DOHH2 (cell line): ENCODE measurements around the gene RPS6KL1.

ENCODE experiments used
- CTCF ChIP-seq: fragments of 200-600 bp; sonication (generic); IDR thresholded peaks from one replicate; pipeline ENCODE4 v1.5.1; 2014; ENCODE audit warnings: antibody characterized with exemption, mild to moderate bottlenecking, low read depth, low read length; ENCODE audit not compliant: poor library complexity, severe bottlenecking
- EZH2phosphoT487 ChIP-seq: fragments of 200-600 bp; sonication (generic); IDR thresholded peaks from 2 replicates; pipeline ENCODE4 v1.6.1; 2017; ENCODE audit warnings: borderline replicate concordance, mild to moderate bottlenecking, antibody characterized with exemption, low read length, moderate library complexity, mixed read lengths

- no peak for TF ChIP-seq CTCF
- no peak for TF ChIP-seq EZH2phosphoT487
These were observed 36.6 kb upstream of the RPS6KL1 start for GRCh38 chr14:74959596-74960180.
